ENCODE measurements around the gene RAD21L1. TPM values are rescaled to one million over a fixed set of nuclear protein-coding genes. Genes with fewer than 3 reads are reported as not detected.

Gene RAD21L1
- total and polyA plus RNA-seq, 2 donors (not counting 1 experiment from before 2014, with no cell fraction given), result 0.16 to 0.50 TPM

DNA sequence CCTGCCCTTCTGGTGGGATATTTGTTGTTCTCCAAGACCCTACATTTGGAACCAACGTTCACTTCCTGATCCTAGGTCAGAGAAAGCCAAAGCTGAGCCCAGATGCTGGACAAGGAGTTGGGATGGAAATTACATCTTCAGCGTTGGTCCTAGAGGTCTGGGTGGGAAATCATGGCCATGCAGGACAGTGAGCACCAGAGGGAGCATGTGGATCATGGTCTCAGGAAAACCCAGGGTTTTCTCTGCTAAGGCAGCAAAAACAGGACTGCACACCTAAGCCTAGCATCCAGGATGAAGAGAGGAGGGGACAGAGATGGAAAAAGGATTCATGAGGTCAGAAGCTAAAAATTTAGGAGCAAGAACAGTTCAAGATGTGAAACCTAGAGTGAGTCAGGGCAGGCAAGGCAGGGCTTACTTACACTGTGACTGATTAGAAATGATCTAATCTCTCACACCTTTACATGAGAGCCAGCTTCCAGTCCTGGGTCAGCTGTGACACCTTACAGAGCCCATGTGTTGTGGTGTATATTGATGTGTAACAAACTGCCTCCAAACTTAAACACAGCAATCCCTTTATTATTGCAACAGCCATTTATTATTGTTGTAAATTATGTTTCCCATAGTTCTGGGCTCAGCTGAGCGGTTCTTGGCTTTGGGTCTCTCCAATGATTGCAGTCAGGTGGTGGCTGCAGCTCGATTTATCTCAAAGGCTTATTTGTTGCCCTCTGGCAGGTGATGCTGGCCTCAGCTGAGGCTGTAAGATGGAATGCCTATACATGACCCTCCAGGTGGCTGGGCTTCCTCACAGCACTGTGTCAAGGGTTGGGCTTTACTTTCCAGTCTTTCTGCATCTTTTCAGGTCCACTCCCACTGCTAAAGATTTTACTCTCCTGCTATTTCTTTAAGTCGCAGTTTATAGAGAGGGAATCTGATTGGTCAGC is 16.1 kb upstream of the RAD21L1 start:
- no peak for TF ChIP-seq EZH2 (IDR thresholded peaks at IDR 0.05; ENCODE audit: low read length, missing control alignments)
- TF ChIP-seq, protein P1, sequence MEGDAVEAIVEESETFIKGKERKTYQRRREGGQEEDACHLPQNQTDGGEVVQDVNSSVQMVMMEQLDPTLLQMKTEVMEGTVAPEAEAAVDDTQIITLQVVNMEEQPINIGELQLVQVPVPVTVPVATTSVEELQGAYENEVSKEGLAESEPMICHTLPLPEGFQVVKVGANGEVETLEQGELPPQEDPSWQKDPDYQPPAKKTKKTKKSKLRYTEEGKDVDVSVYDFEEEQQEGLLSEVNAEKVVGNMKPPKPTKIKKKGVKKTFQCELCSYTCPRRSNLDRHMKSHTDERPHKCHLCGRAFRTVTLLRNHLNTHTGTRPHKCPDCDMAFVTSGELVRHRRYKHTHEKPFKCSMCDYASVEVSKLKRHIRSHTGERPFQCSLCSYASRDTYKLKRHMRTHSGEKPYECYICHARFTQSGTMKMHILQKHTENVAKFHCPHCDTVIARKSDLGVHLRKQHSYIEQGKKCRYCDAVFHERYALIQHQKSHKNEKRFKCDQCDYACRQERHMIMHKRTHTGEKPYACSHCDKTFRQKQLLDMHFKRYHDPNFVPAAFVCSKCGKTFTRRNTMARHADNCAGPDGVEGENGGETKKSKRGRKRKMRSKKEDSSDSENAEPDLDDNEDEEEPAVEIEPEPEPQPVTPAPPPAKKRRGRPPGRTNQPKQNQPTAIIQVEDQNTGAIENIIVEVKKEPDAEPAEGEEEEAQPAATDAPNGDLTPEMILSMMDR (conservative IDR thresholded peaks at IDR 0.05 in 1 of 2, IDR thresholded peaks at IDR 0.05 in 1 of 2; ENCODE audit: low read depth in 1 of 2, low read length in 2 of 2), result peak; percentile 37 to 44
- H3K9me3 ChIP-seq (ENCODE audit: control insufficient read depth, insufficient read depth, low read depth, low read length), result no peaks in the 10 kb centered on the region
- H3K36me3 ChIP-seq (ENCODE audit: control insufficient read depth, insufficient read depth, low read length), result no peaks in the 10 kb centered on the region
- H3K4me1 ChIP-seq (ENCODE audit: control insufficient read depth, extremely low read depth, insufficient read depth, low read length), result no peaks in the 10 kb centered on the region
- H4K20me1 ChIP-seq (ENCODE audit: control insufficient read depth, extremely low read depth, insufficient read depth, low read length), result no peaks in the 10 kb centered on the region
- H3K27ac ChIP-seq (ENCODE audit: insufficient read depth, low read length), result no peak overlapping the region
- no peak overlapping the region for H3K4me3 ChIP-seq (replicated peaks in 1 of 4; ENCODE audit: control extremely low read depth in 1 of 4, insufficient read depth in 1 of 4, low read depth in 3 of 4, low read length in 4 of 4)
- H3K79me2 ChIP-seq (ENCODE audit: control insufficient read depth, insufficient read depth, low read length), result no peaks in the 10 kb centered on the region
- no peak for DNase-seq (ENCODE audit: low read depth in 2 of 2)
- no peak overlapping the region for H3K4me2 ChIP-seq (ENCODE audit: extremely low read depth, insufficient read depth, low read length)
- no peak overlapping the region for H3K9ac ChIP-seq (ENCODE audit: insufficient read depth, low read length)
- H3K27me3 ChIP-seq (ENCODE audit: control insufficient read depth, insufficient read depth, low read length), result peaks cover 15% of the 10 kb centered on the region
- no peak overlapping the region for H2AFZ ChIP-seq (ENCODE audit: low read length)

DNA sequence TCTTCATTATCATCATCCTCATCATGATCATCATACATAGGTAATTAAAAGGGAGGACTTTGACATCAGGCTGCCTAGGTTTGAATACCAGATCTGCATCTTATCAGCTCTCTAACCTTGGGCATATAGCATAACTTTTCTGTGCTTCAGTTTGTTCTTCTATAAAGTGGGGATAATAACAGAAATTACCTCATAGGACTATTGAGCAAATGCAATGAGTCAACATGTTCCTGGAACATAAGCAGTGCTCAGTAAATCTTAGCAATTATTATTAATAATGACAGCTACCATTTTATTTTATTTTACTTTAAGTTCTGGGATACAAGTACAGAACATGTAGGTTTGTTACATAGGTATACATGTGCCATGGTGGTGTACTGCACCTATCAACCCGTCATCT is 15.3 kb upstream of the RAD21L1 start:
- H3K27ac ChIP-seq (ENCODE audit: insufficient read depth, low read length), result no peak overlapping the region
- H3K4me3 ChIP-seq (replicated peaks in 1 of 4; ENCODE audit: control extremely low read depth in 1 of 4, insufficient read depth in 1 of 4, low read depth in 3 of 4, low read length in 4 of 4), result no peak overlapping the region
- no peak overlapping the region for H2AFZ ChIP-seq (ENCODE audit: low read length)
- H4K20me1 ChIP-seq (ENCODE audit: control insufficient read depth, extremely low read depth, insufficient read depth, low read length), result no peaks in the 10 kb centered on the region
- no peaks in the 10 kb centered on the region for H3K4me1 ChIP-seq (ENCODE audit: control insufficient read depth, extremely low read depth, insufficient read depth, low read length)
- no peak overlapping the region for H3K4me2 ChIP-seq (ENCODE audit: extremely low read depth, insufficient read depth, low read length)
- peak in 1 of 2 donors; percentile 30 for DNase-seq (ENCODE audit: low read depth in 2 of 2)
- H3K27me3 ChIP-seq (ENCODE audit: control insufficient read depth, insufficient read depth, low read length), result peaks cover 18% of the 10 kb centered on the region
- no peaks in the 10 kb centered on the region for H3K36me3 ChIP-seq (ENCODE audit: control insufficient read depth, insufficient read depth, low read length)
- TF ChIP-seq EZH2 (IDR thresholded peaks at IDR 0.05; ENCODE audit: low read length, missing control alignments), result no peak
- TF ChIP-seq, protein P1 (conservative IDR thresholded peaks at IDR 0.05 in 1 of 2, IDR thresholded peaks at IDR 0.05 in 1 of 2; ENCODE audit: low read depth in 1 of 2, low read length in 2 of 2), result no peak
- H3K9ac ChIP-seq (ENCODE audit: insufficient read depth, low read length), result no peak overlapping the region
- H3K79me2 ChIP-seq (ENCODE audit: control insufficient read depth, insufficient read depth, low read length), result no peaks in the 10 kb centered on the region
- H3K9me3 ChIP-seq (ENCODE audit: control insufficient read depth, insufficient read depth, low read depth, low read length), result no peaks in the 10 kb centered on the region

DNA sequence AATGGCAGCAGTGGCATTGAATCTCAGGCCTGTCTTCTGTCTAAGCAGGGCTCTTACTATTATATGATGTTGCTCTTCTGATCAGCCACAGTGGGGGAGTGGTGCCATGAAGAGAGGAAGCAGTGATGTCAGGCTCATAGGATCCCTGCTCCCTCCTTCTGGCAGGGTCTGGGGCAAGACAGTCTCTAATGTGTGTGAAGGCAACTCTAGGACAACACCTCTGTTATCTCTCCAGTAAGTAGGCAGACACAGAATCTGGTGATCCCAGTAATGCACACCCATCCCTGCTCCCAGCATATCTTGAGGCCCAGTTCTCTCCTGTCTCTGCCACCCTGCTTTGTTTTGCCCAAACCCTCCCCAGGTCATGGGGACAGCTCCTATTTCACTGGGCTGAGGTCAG is 13.8 kb upstream of the RAD21L1 start:
- TF ChIP-seq EZH2 (IDR thresholded peaks at IDR 0.05; ENCODE audit: low read length, missing control alignments), result no peak
- TF ChIP-seq, protein P1 (conservative IDR thresholded peaks at IDR 0.05 in 1 of 2, IDR thresholded peaks at IDR 0.05 in 1 of 2; ENCODE audit: low read depth in 1 of 2, low read length in 2 of 2), result no peak
- Histone ChIP-seq H3K27ac (ENCODE audit: insufficient read depth, low read length) (no peak overlapping the region), H3K79me2 (ENCODE audit: control insufficient read depth, insufficient read depth, low read length) (no peaks in the 10 kb centered on the region), H3K27me3 (ENCODE audit: control insufficient read depth, insufficient read depth, low read length) (peaks cover 18% of the 10 kb centered on the region), H3K9ac (ENCODE audit: insufficient read depth, low read length) (no peak overlapping the region), H3K4me1 (ENCODE audit: control insufficient read depth, extremely low read depth, insufficient read depth, low read length) (no peaks in the 10 kb centered on the region), H4K20me1 (ENCODE audit: control insufficient read depth, extremely low read depth, insufficient read depth, low read length) (no peaks in the 10 kb centered on the region), H3K4me3 (replicated peaks in 1 of 4; ENCODE audit: control extremely low read depth in 1 of 4, insufficient read depth in 1 of 4, low read depth in 3 of 4, low read length in 4 of 4) (no peak overlapping the region), H2AFZ (ENCODE audit: low read length) (no peak overlapping the region), H3K36me3 (ENCODE audit: control insufficient read depth, insufficient read depth, low read length) (no peaks in the 10 kb centered on the region), H3K9me3 (ENCODE audit: control insufficient read depth, insufficient read depth, low read depth, low read length) (no peaks in the 10 kb centered on the region), H3K4me2 (ENCODE audit: extremely low read depth, insufficient read depth, low read length) (no peak overlapping the region)
- no peak for DNase-seq (ENCODE audit: low read depth in 2 of 2)

All from fibroblast of lung (primary cell).